Endothelial cell of umbilical vein (primary cell): ENCODE measurements around the gene DCAF17.

Experiments used
- EZH2 ChIP-seq: IDR thresholded peaks from 2 replicates; pipeline ENCODE4 v1.6.1; 2012; ENCODE audit warnings: borderline replicate concordance, low read depth, mild to moderate bottlenecking, moderate library complexity, low read length, inconsistent platforms; ENCODE audit not compliant: severe bottlenecking
- FOS ChIP-seq: IDR thresholded peaks from 2 replicates; pipeline ENCODE4 v1.6.1; 2011; ENCODE audit warnings: mild to moderate bottlenecking, low read length, moderate library complexity, borderline replicate concordance; ENCODE audit not compliant: insufficient read depth
- JUN ChIP-seq: IDR thresholded peaks from 2 replicates; pipeline ENCODE4 v1.6.1; 2011; ENCODE audit warnings: borderline replicate concordance, low read depth; ENCODE audit not compliant: insufficient read length, insufficient read depth
- MAX ChIP-seq: IDR thresholded peaks from 2 replicates; pipeline ENCODE4 v1.6.1; 2011; ENCODE audit not compliant: insufficient read depth, insufficient read length
- POLR2A ChIP-seq: IDR thresholded peaks from 2 replicates; pipeline ENCODE4 v1.6.1; 2012; ENCODE audit warnings: low read depth, mild to moderate bottlenecking, control low read depth, low read length
- POLR2AphosphoS5 ChIP-seq: IDR thresholded peaks from 2 replicates; pipeline ENCODE4 v1.6.1; 2012; ENCODE audit warnings: low read depth, mild to moderate bottlenecking, control low read depth, low read length, moderate library complexity; ENCODE audit not compliant: insufficient read depth
- TF ChIP-seq, protein P1 (sequence below), 2 donors: IDR thresholded peaks; 1 replicate in 1 of 2; 2 replicates in 1 of 2; pipeline ENCODE4 v1.5.1; 2011; ENCODE audit warnings: low read length in 2 of 2, mild to moderate bottlenecking in 2 of 2, moderate library complexity in 2 of 2, control low read depth in 1 of 2, inconsistent platforms in 1 of 2, low read depth in 1 of 2; ENCODE audit not compliant: insufficient read depth in 1 of 2; ENCODE audit errors: extremely low read depth in 1 of 2

- TF ChIP-seq, protein P1, sequence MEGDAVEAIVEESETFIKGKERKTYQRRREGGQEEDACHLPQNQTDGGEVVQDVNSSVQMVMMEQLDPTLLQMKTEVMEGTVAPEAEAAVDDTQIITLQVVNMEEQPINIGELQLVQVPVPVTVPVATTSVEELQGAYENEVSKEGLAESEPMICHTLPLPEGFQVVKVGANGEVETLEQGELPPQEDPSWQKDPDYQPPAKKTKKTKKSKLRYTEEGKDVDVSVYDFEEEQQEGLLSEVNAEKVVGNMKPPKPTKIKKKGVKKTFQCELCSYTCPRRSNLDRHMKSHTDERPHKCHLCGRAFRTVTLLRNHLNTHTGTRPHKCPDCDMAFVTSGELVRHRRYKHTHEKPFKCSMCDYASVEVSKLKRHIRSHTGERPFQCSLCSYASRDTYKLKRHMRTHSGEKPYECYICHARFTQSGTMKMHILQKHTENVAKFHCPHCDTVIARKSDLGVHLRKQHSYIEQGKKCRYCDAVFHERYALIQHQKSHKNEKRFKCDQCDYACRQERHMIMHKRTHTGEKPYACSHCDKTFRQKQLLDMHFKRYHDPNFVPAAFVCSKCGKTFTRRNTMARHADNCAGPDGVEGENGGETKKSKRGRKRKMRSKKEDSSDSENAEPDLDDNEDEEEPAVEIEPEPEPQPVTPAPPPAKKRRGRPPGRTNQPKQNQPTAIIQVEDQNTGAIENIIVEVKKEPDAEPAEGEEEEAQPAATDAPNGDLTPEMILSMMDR (IDR thresholded peaks at IDR 0.05; ENCODE audit: extremely low read depth in 1 of 2, insufficient read depth in 1 of 2, low read depth in 1 of 2, low read length in 2 of 2), result no peak
- TF ChIP-seq POLR2AphosphoS5 (no peak), POLR2A (no peak), JUN (no peak), MAX (no peak), EZH2 (no peak), FOS (no peak)
Observed at GRCh38 chr2:171447675-171448074, 13.6 kb downstream of the DCAF17 start.
